HFFc6 (cell line): ENCODE data around the gene STOML3. TPM values are rescaled to one million over a fixed set of nuclear protein-coding genes. Genes with fewer than 3 reads are reported as not detected.

Experiments used
- DNase-seq: peaks from one replicate; pipeline ENCODE4 v3.0.0-alpha.2; 2018
- H3K27ac Mint-ChIP-seq: 2 replicates; pipeline ENCODE4 v1.8.0; 2020; ENCODE audit warnings: mild to moderate bottlenecking, mixed read lengths
- H3K27me3 Mint-ChIP-seq: 2 replicates; pipeline ENCODE4 v1.8.0; 2021; ENCODE audit warnings: mild to moderate bottlenecking, moderate library complexity, mixed read lengths; ENCODE audit not compliant: insufficient read depth
- H3K36me3 Mint-ChIP-seq: 2 replicates; pipeline ENCODE4 v1.8.0; 2021; ENCODE audit warnings: low read depth, mixed read lengths
- H3K4me1 Mint-ChIP-seq: 2 replicates; pipeline ENCODE4 v1.8.0; 2020; ENCODE audit warnings: low read depth, mixed read lengths
- H3K4me3 Mint-ChIP-seq: 2 replicates; pipeline ENCODE4 v1.8.0; 2020; ENCODE audit warnings: mild to moderate bottlenecking, moderate library complexity, mixed read lengths
- H3K9me3 Mint-ChIP-seq: 2 replicates; pipeline ENCODE4 v1.8.0; 2020; ENCODE audit warnings: mild to moderate bottlenecking, mixed read lengths
- total RNA-seq, 6 experiments: library from RNA; stranded (reverse); fragmentation: NEBNext Ultra II Directional; extraction: Animal tissue kit (Norgen Biotek cat#: 25700); gene quantifications; 2 replicates in 1 of 6; 3 replicates in 5 of 6; pipeline ENCODE4 v1.2.3, GENCODE V29; 2021
- TF ChIP-seq, protein P1 (sequence below): fragments of 200-600 bp; sonication (generic); IDR thresholded peaks from 2 replicates; pipeline ENCODE4 v1.5.0; 2021; ENCODE audit warnings: antibody characterized with exemption, mild to moderate bottlenecking

The STOML3 gene
- total RNA-seq, 6 experiments from 2014 or later = not detected

DNA sequence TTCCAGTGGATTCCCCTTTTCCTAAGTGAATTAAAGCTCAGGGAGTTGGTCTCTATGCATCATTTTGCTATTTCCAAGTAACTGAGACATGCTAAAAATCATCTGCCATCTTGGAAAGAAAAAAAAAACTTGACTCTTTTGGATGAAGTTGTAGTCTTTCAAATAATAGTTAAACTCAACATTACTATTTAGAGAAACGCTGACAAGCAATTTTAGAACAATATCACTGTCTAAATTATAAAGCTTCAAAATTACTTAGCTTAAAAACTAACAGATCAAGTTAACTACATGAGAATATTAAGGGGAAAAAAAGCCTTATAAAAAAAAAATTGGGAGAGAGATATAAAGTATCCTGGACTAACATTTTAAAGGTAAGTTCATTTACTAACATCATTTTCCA lies 68.5 kb downstream of the STOML3 start:
- H3K27ac Mint-ChIP-seq = no peak overlapping the region
- H3K4me3 Mint-ChIP-seq = no peak overlapping the region
- H3K27me3 Mint-ChIP-seq = no peaks in the 10 kb centered on the region; the same call in 1 of the 2 replicates
- H3K36me3 Mint-ChIP-seq = no peaks in the 10 kb centered on the region
- H3K4me1 Mint-ChIP-seq = no peaks in the 10 kb centered on the region
- no peaks in the 10 kb centered on the region for H3K9me3 Mint-ChIP-seq
- TF ChIP-seq, protein P1, sequence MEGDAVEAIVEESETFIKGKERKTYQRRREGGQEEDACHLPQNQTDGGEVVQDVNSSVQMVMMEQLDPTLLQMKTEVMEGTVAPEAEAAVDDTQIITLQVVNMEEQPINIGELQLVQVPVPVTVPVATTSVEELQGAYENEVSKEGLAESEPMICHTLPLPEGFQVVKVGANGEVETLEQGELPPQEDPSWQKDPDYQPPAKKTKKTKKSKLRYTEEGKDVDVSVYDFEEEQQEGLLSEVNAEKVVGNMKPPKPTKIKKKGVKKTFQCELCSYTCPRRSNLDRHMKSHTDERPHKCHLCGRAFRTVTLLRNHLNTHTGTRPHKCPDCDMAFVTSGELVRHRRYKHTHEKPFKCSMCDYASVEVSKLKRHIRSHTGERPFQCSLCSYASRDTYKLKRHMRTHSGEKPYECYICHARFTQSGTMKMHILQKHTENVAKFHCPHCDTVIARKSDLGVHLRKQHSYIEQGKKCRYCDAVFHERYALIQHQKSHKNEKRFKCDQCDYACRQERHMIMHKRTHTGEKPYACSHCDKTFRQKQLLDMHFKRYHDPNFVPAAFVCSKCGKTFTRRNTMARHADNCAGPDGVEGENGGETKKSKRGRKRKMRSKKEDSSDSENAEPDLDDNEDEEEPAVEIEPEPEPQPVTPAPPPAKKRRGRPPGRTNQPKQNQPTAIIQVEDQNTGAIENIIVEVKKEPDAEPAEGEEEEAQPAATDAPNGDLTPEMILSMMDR = no peak
- no peak for DNase-seq

DNA sequence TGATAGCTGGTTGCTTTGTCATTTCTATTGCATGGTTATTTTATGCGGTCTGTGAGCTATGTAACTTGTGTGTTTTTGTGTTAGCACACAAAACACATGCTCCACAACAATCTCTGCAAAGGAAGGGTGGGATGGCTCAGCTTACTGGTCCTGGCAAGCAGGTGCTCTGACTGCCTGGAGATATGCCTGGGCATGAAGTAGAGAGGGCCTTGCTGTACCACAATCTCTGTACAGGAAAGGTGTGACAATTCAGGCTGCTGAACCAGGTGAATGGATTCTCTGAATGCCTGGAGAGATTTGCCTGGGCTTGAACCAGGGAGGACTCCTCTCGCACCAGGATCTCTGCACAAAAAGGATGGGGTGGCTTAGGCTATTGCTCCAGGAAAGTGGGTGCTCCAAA lies 69.5 kb downstream of the STOML3 start:
- DNase-seq = no peak
- no peak overlapping the region for H3K4me3 Mint-ChIP-seq
- no peaks in the 10 kb centered on the region; the same call in 1 of the 2 replicates for H3K27me3 Mint-ChIP-seq
- TF ChIP-seq, protein P1 = no peak
- no peaks in the 10 kb centered on the region for H3K4me1 Mint-ChIP-seq
- no peaks in the 10 kb centered on the region for H3K9me3 Mint-ChIP-seq
- H3K36me3 Mint-ChIP-seq = no peaks in the 10 kb centered on the region
- H3K27ac Mint-ChIP-seq = no peak overlapping the region

Other genes with a start within 250 kb of the STOML3 start
- 10 to 100 TPM; 15.2 to 19.6 (median 18.3) TPM for gene PROSER1, start 47.3 kb upstream of the STOML3 start, total RNA-seq
- gene NHLRC3, start 47.6 kb upstream of the STOML3 start, total RNA-seq = 1 to 10 TPM; 7.3 to 9.6 (median 7.8) TPM